DND-41 (cell line): ENCODE measurements around the gene KRT86.
"Not testable (repeated sequence)": the region's sequence is repeated elsewhere in the genome, so short reads cannot be mapped to it uniquely, and the experiment has no call there.

Experiments used
- EZH2 ChIP-seq: IDR thresholded peaks from 3 replicates; pipeline ENCODE4 v1.6.1; 2012; ENCODE audit warnings: borderline replicate concordance, low read depth, mild to moderate bottlenecking, moderate library complexity, low read length, inconsistent platforms; ENCODE audit not compliant: severe bottlenecking
- TF ChIP-seq, protein P1 (sequence below): IDR thresholded peaks from 2 replicates; pipeline ENCODE4 v1.5.1; 2012; ENCODE audit warnings: borderline replicate concordance, low read length, moderate library complexity, mild to moderate bottlenecking; ENCODE audit not compliant: poor library complexity, severe bottlenecking; ENCODE audit errors: extremely low read depth

DNA sequence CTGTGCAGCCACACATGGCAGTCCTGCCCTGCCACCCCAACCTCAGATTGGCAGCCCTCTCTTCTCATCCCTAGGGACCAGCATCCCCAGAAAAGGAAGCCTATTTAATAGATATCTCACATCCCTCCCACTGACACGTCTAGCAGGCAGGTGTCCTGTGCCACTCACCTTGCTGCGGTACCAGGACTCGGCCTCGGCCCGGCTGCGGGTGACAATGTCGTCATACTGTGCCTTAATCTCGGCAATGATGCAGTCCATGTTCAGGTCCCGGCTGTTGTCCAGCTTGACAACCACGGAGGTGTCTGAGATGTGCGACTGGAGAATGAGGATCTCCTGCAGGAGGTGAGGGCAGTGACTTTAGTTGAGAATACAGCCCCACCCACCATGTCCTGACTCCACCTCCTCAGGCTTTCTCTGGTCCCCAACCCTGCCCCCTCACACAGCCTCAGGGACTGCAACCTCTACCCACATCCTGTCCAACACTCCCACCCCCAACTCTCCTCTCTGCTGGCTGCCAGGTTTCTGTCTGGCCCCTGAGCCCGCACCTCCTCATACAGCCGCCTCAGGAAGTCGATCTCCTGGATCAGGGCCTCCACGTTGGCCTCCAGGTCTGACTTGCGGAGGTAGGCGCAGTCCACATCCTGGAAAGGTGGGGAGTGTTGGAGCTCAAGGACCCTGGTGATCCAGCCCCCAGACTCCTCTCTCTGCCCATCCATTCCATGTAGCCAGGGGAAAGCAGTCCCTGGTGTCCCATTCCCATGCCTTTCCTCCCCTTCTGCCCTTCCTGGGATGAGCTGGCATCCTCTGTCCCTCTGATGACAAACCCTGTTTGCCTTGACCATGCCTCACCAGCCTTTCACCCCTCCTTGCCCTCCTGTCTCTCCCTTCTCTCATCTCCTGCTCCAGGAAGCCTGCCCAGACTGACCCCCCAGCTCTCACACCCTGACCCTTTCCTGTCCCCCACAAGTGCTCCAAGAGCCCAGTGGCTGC is 13.7 kb downstream of the KRT86 start:
- TF ChIP-seq, protein P1, sequence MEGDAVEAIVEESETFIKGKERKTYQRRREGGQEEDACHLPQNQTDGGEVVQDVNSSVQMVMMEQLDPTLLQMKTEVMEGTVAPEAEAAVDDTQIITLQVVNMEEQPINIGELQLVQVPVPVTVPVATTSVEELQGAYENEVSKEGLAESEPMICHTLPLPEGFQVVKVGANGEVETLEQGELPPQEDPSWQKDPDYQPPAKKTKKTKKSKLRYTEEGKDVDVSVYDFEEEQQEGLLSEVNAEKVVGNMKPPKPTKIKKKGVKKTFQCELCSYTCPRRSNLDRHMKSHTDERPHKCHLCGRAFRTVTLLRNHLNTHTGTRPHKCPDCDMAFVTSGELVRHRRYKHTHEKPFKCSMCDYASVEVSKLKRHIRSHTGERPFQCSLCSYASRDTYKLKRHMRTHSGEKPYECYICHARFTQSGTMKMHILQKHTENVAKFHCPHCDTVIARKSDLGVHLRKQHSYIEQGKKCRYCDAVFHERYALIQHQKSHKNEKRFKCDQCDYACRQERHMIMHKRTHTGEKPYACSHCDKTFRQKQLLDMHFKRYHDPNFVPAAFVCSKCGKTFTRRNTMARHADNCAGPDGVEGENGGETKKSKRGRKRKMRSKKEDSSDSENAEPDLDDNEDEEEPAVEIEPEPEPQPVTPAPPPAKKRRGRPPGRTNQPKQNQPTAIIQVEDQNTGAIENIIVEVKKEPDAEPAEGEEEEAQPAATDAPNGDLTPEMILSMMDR: not testable (repeated sequence)
- TF ChIP-seq EZH2: not testable (repeated sequence)
